ENCODE results near the gene LCN15.
"Not testable (repeated sequence)": the region's sequence is repeated elsewhere in the genome, so short reads cannot be mapped to it uniquely, and the experiment has no call there.

Gene LCN15

GRCh38 chr9:136722093-136722968, 42.0 kb downstream of the LCN15 start:
- no peak for DNase-seq (ENCODE audit: low read depth)

- no peak for DNase-seq (ENCODE audit: low read depth)
Measured at GRCh38 chr9:136721339-136722092, 42.8 kb downstream of the LCN15 start.

GRCh38 chr9:136720898-136721338, 43.4 kb downstream of the LCN15 start:
- DNase-seq (ENCODE audit: low read depth): no peak

GRCh38 chr9:136720251-136720897, 43.9 kb downstream of the LCN15 start:
- DNase-seq (ENCODE audit: low read depth): no peak

- DNase-seq (ENCODE audit: low read depth): no peak
Measured at GRCh38 chr9:136719195-136719880, 45.0 kb downstream of the LCN15 start.

- DNase-seq (ENCODE audit: low read depth): no peak
Measured at GRCh38 chr9:136718345-136719194, 45.7 kb downstream of the LCN15 start.

GRCh38 chr9:136717399-136717798, 46.9 kb downstream of the LCN15 start:
- DNase-seq (ENCODE audit: low read depth): no peak

- DNase-seq (ENCODE audit: low read depth): no peak
Measured at GRCh38 chr9:136714893-136715274, 49.4 kb downstream of the LCN15 start.

- no peak for DNase-seq (ENCODE audit: low read depth)
Measured at GRCh38 chr9:136714096-136714892, 50.0 kb downstream of the LCN15 start.

GRCh38 chr9:136713550-136713949, 50.8 kb downstream of the LCN15 start:
- DNase-seq (ENCODE audit: low read depth): no peak

- DNase-seq (ENCODE audit: low read depth): no peak
Measured at GRCh38 chr9:136712690-136713544, 51.4 kb downstream of the LCN15 start.

GRCh38 chr9:136711751-136712689, 52.3 kb downstream of the LCN15 start, which contains the start of gene DIPK1B:
Gene DIPK1B, plus strand, starts transcription at chr9:136712572. Its CDS starts 94 bp downstream, at chr9:136712666.
- no peak for DNase-seq (ENCODE audit: low read depth)

- DNase-seq (ENCODE audit: low read depth): not testable (repeated sequence)
Measured at GRCh38 chr9:136711219-136711648, 53.1 kb downstream of the LCN15 start.

- no peak for DNase-seq (ENCODE audit: low read depth)
Measured at GRCh38 chr9:136710543-136710942, 53.8 kb downstream of the LCN15 start.

Measured in stimulated activated CD8-positive, alpha-beta memory T cell treated with anti-CD3 and anti-CD28 coated beads, Interleukin-7, amount 100 ng/mL, for 24 hours (primary cell).